Esophagus (tissue), 2 donors: ENCODE results near the gene ALG12. TPM values are rescaled to one million over a fixed set of nuclear protein-coding genes. Genes with fewer than 3 reads are reported as not detected.

ENCODE experiments used
- H3K27ac ChIP-seq, 2 donors: one replicate each; pipeline ENCODE4 v1.5.1; 2013; ENCODE audit warnings: low read depth in 2 of 2, mild to moderate bottlenecking in 2 of 2, inconsistent platforms in 1 of 2, low read length in 1 of 2, moderate library complexity in 1 of 2
- H3K27me3 ChIP-seq, 2 donors: one replicate each; pipeline ENCODE4 v1.6.1; 2013; ENCODE audit warnings: low read length in 2 of 2, control low read depth in 1 of 2, mild to moderate bottlenecking in 1 of 2; ENCODE audit not compliant: insufficient read depth in 2 of 2, control insufficient read depth in 1 of 2
- H3K36me3 ChIP-seq, 2 donors: one replicate each; pipeline ENCODE4 v1.6.1; 2013; ENCODE audit warnings: low read length in 1 of 2; ENCODE audit not compliant: control insufficient read depth in 2 of 2, insufficient read depth in 2 of 2
- H3K4me1 ChIP-seq, 2 donors: one replicate each; pipeline ENCODE4 v1.6.1; 2013; ENCODE audit warnings: low read length in 1 of 2; ENCODE audit not compliant: control insufficient read depth in 2 of 2, insufficient read depth in 2 of 2
- H3K4me3 ChIP-seq, 2 donors: one replicate each; pipeline ENCODE4 v1.5.1; 2013; ENCODE audit warnings: low read length in 2 of 2, mild to moderate bottlenecking in 2 of 2, low read depth in 1 of 2, moderate library complexity in 1 of 2
- H3K9me3 ChIP-seq, 2 donors: one replicate each; pipeline ENCODE4 v1.6.1; 2013; ENCODE audit warnings: mild to moderate bottlenecking in 2 of 2, low read depth in 1 of 2, low read length in 1 of 2, moderate library complexity in 1 of 2; ENCODE audit not compliant: control insufficient read depth in 2 of 2, insufficient read depth in 1 of 2
- WGBS, 2 donors: extraction: QIAGEN DNeasy Blood & Tissue Kit; methylation state at CpG; one replicate each; pipeline ENCODE4 v1.1.7; 2013; 5-methylcytosine and 5-hydroxymethylcytosine counted together
- polyA plus RNA-seq, 2 donors: library from polyadenylated mRNA; stranded (reverse); fragments of 200-250 nt; gene quantifications; one replicate each; pipeline ENCODE4 v1.2.3, GENCODE V29; 2013
- donor health status: healthy with polysubstance abuse.
- donor health status: Bipolar disorder and iron deficiency.

The ALG12 gene
- polyA plus RNA-seq, 2 donors = 8.6 TPM

DNA sequence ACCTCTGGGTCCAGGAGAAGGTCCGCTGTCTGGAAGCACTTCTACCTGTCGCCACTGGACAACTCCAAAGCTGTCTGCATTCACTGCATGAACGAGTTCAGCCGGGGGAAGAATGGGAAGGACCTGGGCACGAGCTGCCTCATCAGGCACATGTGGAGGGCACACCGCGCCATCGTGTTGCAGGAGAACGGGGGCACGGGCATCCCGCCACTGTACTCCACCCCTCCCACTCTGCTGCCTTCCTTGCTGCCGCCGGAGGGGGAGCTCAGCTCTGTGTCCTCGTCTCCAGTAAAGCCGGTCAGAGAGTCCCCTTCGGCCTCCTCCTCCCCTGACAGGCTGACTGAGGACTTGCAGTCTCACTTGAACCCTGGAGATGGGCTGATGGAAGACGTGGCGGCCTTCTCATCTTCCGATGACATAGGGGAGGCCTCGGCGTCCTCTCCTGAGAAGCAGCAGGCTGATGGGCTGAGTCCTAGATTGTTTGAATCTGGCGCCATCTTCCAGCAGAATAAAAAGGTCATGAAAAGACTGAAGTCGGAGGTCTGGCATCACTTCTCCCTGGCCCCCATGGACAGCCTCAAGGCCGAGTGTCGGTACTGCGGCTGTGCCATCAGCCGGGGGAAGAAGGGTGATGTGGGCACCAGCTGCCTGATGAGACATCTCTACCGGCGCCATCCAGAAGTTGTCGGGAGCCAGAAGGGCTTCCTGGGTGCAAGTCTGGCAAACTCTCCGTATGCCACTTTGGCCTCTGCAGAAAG lies 33.6 kb downstream of the ALG12 start:
- no peak overlapping the region for H3K4me3 ChIP-seq
- H3K27ac ChIP-seq = no peak overlapping the region
- no peaks in the 10 kb centered on the region for H3K27me3 ChIP-seq
- H3K9me3 ChIP-seq = peaks cover 0 to 7% of the 10 kb centered on the region in 2 donors
- H3K4me1 ChIP-seq = no peaks in the 10 kb centered on the region
- WGBS, 2 donors = 94% methylated on average over 31 of the region's 31 CpGs
- H3K36me3 ChIP-seq = peaks cover 4 to 34% of the 10 kb centered on the region in 2 donors

DNA sequence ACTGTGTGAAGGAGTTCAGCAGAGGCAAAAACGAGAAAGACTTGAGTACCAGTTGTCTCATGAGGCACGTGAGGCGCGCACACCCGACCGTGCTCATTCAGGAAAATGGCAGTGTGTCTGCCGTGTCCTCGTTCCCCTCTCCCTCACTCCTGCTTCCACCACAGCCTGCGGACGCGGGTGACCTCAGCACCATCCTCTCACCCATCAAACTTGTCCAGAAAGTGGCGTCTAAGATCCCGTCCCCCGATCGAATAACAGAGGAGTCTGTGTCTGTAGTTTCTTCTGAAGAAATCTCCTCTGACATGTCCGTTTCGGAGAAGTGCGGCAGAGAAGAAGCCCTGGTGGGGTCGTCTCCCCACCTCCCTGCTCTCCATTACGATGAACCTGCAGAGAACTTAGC lies 34.2 kb downstream of the ALG12 start:
- Histone ChIP-seq H3K27ac (no peak overlapping the region), H3K4me3 (no peak overlapping the region), H3K9me3 (peaks cover 0 to 7% of the 10 kb centered on the region in 2 donors), H3K4me1 (no peaks in the 10 kb centered on the region), H3K27me3 (no peaks in the 10 kb centered on the region), H3K36me3 (peaks cover 4 to 32% of the 10 kb centered on the region in 2 donors)
- WGBS, 2 donors = 97% methylated on average over 20 of the region's 20 CpGs

DNA sequence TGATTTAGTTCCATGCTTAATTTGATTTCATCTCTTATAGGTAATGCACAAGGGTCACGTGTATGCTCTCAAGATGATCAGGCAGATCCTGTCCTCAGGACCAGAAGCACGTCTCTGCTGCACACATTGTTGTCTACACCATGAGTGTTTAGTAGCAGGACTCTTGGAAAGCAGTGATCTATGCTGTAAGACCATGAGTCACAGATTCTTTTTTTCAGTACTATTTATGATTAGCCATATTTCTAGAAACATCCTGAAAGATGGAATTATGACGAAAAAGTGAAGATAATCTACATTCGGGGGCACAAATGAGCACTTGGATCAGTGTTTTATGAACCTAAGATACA lies 35.0 kb downstream of the ALG12 start:
- peaks cover 4 to 29% of the 10 kb centered on the region in 2 donors for H3K36me3 ChIP-seq
- peaks cover 0 to 4% of the 10 kb centered on the region in 2 donors for H3K9me3 ChIP-seq
- no peak overlapping the region for H3K4me3 ChIP-seq
- no peaks in the 10 kb centered on the region for H3K4me1 ChIP-seq
- H3K27ac ChIP-seq = no peak overlapping the region
- WGBS, 2 donors = 96% methylated on average over 4 of the region's 4 CpGs
- no peaks in the 10 kb centered on the region for H3K27me3 ChIP-seq

DNA sequence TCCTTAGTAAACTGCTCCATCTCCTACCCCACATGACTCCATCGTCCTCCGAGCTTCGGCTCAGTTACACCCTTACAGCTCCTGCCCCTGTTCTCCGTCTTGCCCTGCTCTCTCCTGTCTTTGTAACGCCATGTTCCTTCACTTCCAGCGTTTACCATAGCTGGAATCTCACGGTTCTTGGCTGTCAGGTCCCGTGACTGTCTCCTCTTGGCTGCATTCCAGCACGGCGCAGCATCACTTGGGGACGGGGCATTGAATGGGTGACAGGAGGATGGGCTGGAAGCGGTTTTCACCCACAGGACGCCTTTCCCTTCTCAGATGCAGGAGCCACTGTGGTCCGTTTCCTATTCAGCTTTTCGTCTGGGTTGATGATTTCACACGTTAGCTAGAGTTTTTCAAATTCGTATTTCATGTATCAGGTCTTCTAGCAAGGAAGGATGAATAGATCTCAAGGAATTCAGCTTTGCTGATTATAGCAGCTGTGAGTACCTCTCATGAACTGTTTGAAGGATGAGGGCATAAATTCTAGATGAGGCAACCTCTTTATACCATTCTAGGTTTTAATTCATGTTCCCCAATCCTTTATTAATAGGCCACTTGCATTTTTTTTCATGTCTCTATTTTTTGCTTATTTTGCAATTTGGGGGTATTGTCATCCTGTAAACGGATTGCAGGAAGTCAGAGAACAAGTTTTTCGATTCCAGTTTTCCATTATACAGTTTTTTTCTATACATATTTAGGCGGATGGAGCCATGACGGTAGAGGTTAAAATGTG lies 35.5 kb downstream of the ALG12 start:
- Histone ChIP-seq H3K9me3 (peaks cover 0 to 4% of the 10 kb centered on the region in 2 donors), H3K36me3 (peaks cover 4 to 29% of the 10 kb centered on the region in 2 donors), H3K4me3 (no peak overlapping the region), H3K27ac (no peak overlapping the region), H3K4me1 (no peaks in the 10 kb centered on the region), H3K27me3 (no peaks in the 10 kb centered on the region)
- 88 to 90% methylated on average over 21 of the region's 21 CpGs for WGBS, 2 donors

DNA sequence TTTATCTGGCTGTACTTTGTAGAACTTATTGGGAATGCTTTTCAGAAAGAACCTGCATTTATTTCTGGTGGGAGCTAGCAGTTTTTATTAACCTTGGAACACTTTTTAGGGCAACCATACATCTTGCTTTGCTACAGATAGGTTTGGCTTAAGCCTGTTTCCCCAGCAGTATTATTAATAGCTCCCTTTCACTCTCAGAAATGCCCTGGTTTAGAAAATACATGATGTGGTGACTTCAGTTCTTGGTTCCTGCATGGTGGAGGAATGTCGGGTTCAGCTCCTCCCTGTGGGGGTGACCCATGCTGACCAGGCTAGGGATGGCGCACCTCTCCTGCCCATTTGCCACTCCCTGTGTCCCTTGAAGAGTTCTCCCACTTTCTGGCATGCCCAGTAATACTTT lies 36.4 kb downstream of the ALG12 start:
- Histone ChIP-seq H3K4me3 (no peak overlapping the region), H3K9me3 (peaks cover 0 to 4% of the 10 kb centered on the region in 2 donors), H3K27ac (no peak overlapping the region), H3K4me1 (no peaks in the 10 kb centered on the region), H3K27me3 (no peaks in the 10 kb centered on the region), H3K36me3 (peaks cover 4 to 29% of the 10 kb centered on the region in 2 donors)
- WGBS, 2 donors = 94 to 97% methylated on average over 2 of the region's 2 CpGs

DNA sequence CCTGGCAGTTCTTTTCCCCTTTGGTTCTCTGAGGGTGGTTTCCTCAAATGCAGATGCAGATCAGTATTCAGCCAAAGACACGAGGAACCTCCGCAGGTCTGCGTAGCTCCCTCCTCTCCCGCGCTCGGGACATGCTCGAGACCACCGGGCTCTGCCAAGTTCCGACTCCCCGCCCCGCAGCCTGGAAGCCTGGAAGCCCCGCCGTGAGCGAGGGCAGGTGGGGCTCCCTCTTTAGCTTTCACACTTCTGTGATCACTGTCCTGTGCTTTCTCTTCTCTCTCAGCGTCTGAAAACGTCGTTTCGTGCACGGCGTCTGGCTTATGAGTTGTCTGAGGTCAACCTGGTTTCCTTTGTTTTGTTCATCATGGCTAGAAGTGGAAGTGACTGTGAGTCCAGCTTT lies 38.0 kb downstream of the ALG12 start:
- 70 to 74% methylated on average over 20 of the region's 20 CpGs for WGBS, 2 donors
- no peak overlapping the region for H3K4me3 ChIP-seq

DNA sequence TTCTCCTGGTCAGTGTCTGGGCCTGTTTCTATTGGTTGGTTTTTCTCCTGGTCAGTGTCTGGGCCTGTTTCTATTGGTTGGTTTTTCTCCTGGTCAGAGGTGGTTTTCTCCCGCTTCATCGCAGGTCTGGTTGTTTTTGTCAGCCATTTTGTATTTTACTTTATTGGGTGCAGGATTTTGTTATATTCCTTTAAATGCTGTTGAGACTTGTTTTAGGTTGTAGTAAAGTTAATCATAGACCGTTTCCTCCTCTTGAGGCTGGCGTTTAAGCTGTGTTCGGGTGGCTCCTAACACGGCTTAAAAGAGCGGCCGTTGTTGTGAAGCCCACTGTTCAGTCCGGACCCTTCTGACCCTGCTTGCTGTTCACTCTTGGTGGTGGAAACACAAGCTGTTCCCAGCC lies 38.4 kb downstream of the ALG12 start:
- Histone ChIP-seq H3K36me3 (peaks cover 0 to 15% of the 10 kb centered on the region in 2 donors), H3K4me1 (no peaks in the 10 kb centered on the region), H3K27me3 (no peaks in the 10 kb centered on the region), H3K9me3 (no peaks in the 10 kb centered on the region), H3K4me3 (no peak overlapping the region), H3K27ac (no peak overlapping the region)
- 94 to 95% methylated on average over 9 of the region's 9 CpGs for WGBS, 2 donors

More for the DNA sequence above, 38.0 kb downstream of the ALG12 start:
- Histone ChIP-seq H3K36me3 (peaks cover 0 to 16% of the 10 kb centered on the region in 2 donors), H3K9me3 (no peaks in the 10 kb centered on the region), H3K4me1 (no peaks in the 10 kb centered on the region), H3K27ac (no peak overlapping the region), H3K27me3 (no peaks in the 10 kb centered on the region)

DNA sequence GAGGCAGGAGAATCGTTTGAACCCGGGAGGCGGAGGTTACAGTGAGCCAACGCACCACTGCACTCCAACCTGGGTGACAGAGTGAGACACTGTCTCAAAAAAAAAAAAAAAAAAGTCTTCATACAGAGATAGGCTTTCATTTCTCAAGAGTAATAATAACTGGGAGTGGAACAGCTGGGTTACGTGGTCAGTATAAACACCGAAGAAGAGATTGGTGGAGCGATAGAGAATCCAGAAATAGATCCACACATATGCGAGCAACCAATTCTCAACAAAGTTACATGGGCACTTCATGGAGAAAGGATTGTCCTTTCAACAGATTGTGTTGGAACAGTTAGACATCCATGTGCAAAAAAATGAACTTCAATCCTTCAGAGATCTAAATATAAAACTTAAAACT lies 40.0 kb downstream of the ALG12 start:
- H3K4me1 ChIP-seq = no peaks in the 10 kb centered on the region
- no peaks in the 10 kb centered on the region for H3K27me3 ChIP-seq
- WGBS, 2 donors = 98% methylated on average over 8 of the region's 8 CpGs
- no peak overlapping the region for H3K4me3 ChIP-seq
- H3K9me3 ChIP-seq = no peaks in the 10 kb centered on the region
- peaks cover 0 to 4% of the 10 kb centered on the region in 2 donors for H3K36me3 ChIP-seq
- no peak overlapping the region for H3K27ac ChIP-seq

DNA sequence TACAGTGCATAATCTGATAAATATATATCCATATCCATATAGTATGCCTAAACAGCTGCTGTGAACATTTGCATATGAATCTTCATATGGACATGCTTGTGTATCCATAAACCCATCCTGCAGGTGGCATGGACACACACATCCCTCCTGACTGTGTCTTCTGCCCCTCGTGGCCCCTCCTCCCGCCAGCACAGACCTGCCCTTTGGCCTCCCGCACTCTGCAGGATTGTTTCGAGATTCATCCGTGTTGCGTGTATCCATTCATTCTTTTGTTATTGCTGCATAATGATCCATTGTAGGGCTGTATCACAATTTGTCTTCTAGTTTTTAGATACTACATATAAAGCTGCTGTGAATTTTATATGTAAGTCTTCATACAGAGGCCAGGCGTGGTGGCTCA lies 40.6 kb downstream of the ALG12 start:
- Histone ChIP-seq H3K4me1 (no peaks in the 10 kb centered on the region), H3K27me3 (no peaks in the 10 kb centered on the region), H3K9me3 (no peaks in the 10 kb centered on the region), H3K36me3 (peaks cover 0 to 4% of the 10 kb centered on the region in 2 donors), H3K27ac (no peak overlapping the region), H3K4me3 (no peak overlapping the region)
- WGBS, 2 donors = 97% methylated on average over 7 of the region's 7 CpGs
